GM12892 (cell line): ENCODE results near the gene TPPP3.

Experiments
- POLR2AphosphoS5 ChIP-seq: IDR thresholded peaks from 2 replicates; pipeline ENCODE4 v1.6.1; 2011; ENCODE audit warnings: low read depth, low read length, control low read depth
- TAF1 ChIP-seq: IDR thresholded peaks from 2 replicates; pipeline ENCODE4 v1.6.1; 2011; ENCODE audit warnings: low read depth, mild to moderate bottlenecking, control low read depth, low read length, borderline replicate concordance

GRCh38 chr16:67397812-67398545, 4.7 kb upstream of the TPPP3 start:
- no peak for TF ChIP-seq TAF1
- no peak for TF ChIP-seq POLR2AphosphoS5
